Right lobe of liver (tissue), 4 donors: ENCODE results near the gene ARHGAP22.

Experiments used
- POLR2A ChIP-seq: fragments of 450-650 bp; IDR thresholded peaks from one replicate; pipeline ENCODE4 v1.6.1; 2017; ENCODE audit warnings: antibody characterized with exemption, mild to moderate bottlenecking
- TF ChIP-seq, protein P1 (sequence below), 4 donors: fragments of 200-600 bp in 3 of 4; fragments of 450-650 bp in 1 of 4; IDR thresholded peaks; one replicate each; pipeline versions ENCODE4 v1.5.1 to v1.8.0; 2016 to 2022; ENCODE audit warnings: antibody characterized with exemption in 4 of 4, mild to moderate bottlenecking in 2 of 4
- donor health status: DM: no; HTN: no; CAD: no.
- donor health status: DM: no; HTN: no; CAD: no.
- donor health status: DM: no; HTN: yes; CAD: no.

GRCh38 chr10:48398261-48398660, 206.6 kb downstream of the ARHGAP22 start:
- TF ChIP-seq, protein P1, sequence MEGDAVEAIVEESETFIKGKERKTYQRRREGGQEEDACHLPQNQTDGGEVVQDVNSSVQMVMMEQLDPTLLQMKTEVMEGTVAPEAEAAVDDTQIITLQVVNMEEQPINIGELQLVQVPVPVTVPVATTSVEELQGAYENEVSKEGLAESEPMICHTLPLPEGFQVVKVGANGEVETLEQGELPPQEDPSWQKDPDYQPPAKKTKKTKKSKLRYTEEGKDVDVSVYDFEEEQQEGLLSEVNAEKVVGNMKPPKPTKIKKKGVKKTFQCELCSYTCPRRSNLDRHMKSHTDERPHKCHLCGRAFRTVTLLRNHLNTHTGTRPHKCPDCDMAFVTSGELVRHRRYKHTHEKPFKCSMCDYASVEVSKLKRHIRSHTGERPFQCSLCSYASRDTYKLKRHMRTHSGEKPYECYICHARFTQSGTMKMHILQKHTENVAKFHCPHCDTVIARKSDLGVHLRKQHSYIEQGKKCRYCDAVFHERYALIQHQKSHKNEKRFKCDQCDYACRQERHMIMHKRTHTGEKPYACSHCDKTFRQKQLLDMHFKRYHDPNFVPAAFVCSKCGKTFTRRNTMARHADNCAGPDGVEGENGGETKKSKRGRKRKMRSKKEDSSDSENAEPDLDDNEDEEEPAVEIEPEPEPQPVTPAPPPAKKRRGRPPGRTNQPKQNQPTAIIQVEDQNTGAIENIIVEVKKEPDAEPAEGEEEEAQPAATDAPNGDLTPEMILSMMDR (IDR thresholded peaks at IDR 0.05), result no peak
- no peak for TF ChIP-seq POLR2A
